IMR-90 (cell line): ENCODE measurements around the gene LAMA2.

Experiments
- CEBPB ChIP-seq: IDR thresholded peaks from 2 replicates; pipeline ENCODE4 v1.6.1; 2012; ENCODE audit warnings: low read depth, low read length, improper control_type of control experiment
- CTCF ChIP-seq: conservative IDR thresholded peaks from 2 replicates; pipeline ENCODE4 v1.5.1; 2012; ENCODE audit warnings: mild to moderate bottlenecking, low read depth, low read length, improper control_type of control experiment
- MAFK ChIP-seq: IDR thresholded peaks from 2 replicates; pipeline ENCODE4 v1.6.1; 2012; ENCODE audit warnings: low read depth, low read length, improper control_type of control experiment
- MAZ ChIP-seq: IDR thresholded peaks from 2 replicates; pipeline ENCODE4 v1.6.1; 2012; ENCODE audit warnings: low read depth, mild to moderate bottlenecking, low read length, improper control_type of control experiment, moderate library complexity, borderline replicate concordance
- MXI1 ChIP-seq: IDR thresholded peaks from 2 replicates; pipeline ENCODE4 v1.6.1; 2012; ENCODE audit warnings: low read depth, mild to moderate bottlenecking, low read length, moderate library complexity, borderline replicate concordance
- POLR2A ChIP-seq: IDR thresholded peaks from 2 replicates; pipeline ENCODE4 v1.6.1; 2012; ENCODE audit warnings: mild to moderate bottlenecking, low read depth, low read length
- RAD21 ChIP-seq: IDR thresholded peaks from 2 replicates; pipeline ENCODE4 v1.6.1; 2012; ENCODE audit warnings: low read length, improper control_type of control experiment
- SMC3 ChIP-seq: fragments of 150-350 bp; IDR thresholded peaks from 2 replicates; pipeline ENCODE4 v1.6.1; 2016; ENCODE audit warnings: low read depth, mild to moderate bottlenecking, antibody characterized with exemption, low read length, moderate library complexity

- TF ChIP-seq POLR2A (no peak), CTCF (no peak), MXI1 (no peak), MAFK (no peak), RAD21 (no peak), SMC3 (no peak), CEBPB (no peak), MAZ (no peak)
These were observed 27.3 kb upstream of the LAMA2 start for GRCh38 chr6:128855581-128856085.
